ENCODE data around the gene DCAF11. TPM values are rescaled to one million over a fixed set of nuclear protein-coding genes. Genes with fewer than 3 reads are reported as not detected.

Gene DCAF11
- total and polyA plus RNA-seq, 2 of the 13 experiments (the other 11 are each of a cell fraction or from before 2014, with no cell fraction given), result 150 to 257 TPM

GRCh38 chr14:24160499-24160849 is 45.9 kb downstream of the DCAF11 start:
- H3K4me2 ChIP-seq (ENCODE audit: low read depth, low read length), result peak overlapping the region; percentile 98; the same call in 1 of the 2 replicates
- FAIRE-seq, result no peak
- H3K9me3 ChIP-seq (ENCODE audit: low read length), result no peaks in the 10 kb centered on the region
- H3K27me3 ChIP-seq (ENCODE audit: control insufficient read depth in 1 of 2, insufficient read depth in 2 of 2, low read length in 2 of 2), result no peaks in the 10 kb centered on the region; a peak in 1 of 5 replicates
- H3K4me1 ChIP-seq (ENCODE audit: insufficient read depth, low read length), result peaks cover 28% of the 10 kb centered on the region
- BruUV-seq (replicated peaks), result no TSS peak
- intact Hi-C loops (cut with micrococcal nuclease; ENCODE audit: unreplicated experiment), result no loop called here
- POLR2A ChIA-PET, result interaction anchor here (1.0 to 11.8 kb wide), 35 partner anchors 9 to 1183 kb away, joined by 3 to 233 read pairs (median 11); partner anchors contain the start of genes ACIN1, C14orf119, CHMP4A and CIDEB
- in situ Hi-C loops (cut with HindIII; ENCODE audit: extremely low pct_ligation_motif_present, low pct_unique_long_range_greater_than_20kb), result loop anchor here (5.0 kb wide), 1 partner anchor 103 kb away; no protein-coding TSS in a partner anchor
- H3K27ac ChIP-seq (ENCODE audit: extremely low read length, insufficient read depth, low read length), result peak overlapping the region; percentile 24
- peaks cover 61 to 68% of the 10 kb centered on the region in 2 experiments for H3K36me3 ChIP-seq (replicated peaks in 1 of 2; ENCODE audit: control insufficient read depth in 1 of 2, insufficient read depth in 2 of 2, low read length in 2 of 2)
- H3K9ac ChIP-seq (ENCODE audit: insufficient read depth, low read depth, low read length), result no peak overlapping the region
- no peak for DNase-seq (ENCODE audit: low spot score)
- no peaks in the 10 kb centered on the region for H4K20me1 ChIP-seq (ENCODE audit: insufficient read depth, low read length)
- WGBS (ENCODE audit: low lambda C conversion rate), result 96% methylated on average over 4 of the region's 4 CpGs
- H3K4me3 ChIP-seq (replicated peaks in 1 of 3; ENCODE audit: insufficient read depth in 1 of 3, low read depth in 2 of 3, low read length in 3 of 3), result no peak overlapping the region
- CTCF ChIA-PET (ENCODE audit: low intra/inter-chr PET ratio, low total read pairs), result interaction anchor here (1.2 to 2.4 kb wide), 8 partner anchors 21 to 147 kb away, joined by 4 to 12 read pairs (median 8); partner anchors contain the start of gene PSME1
- peaks cover 5% of the 10 kb centered on the region for H3K79me2 ChIP-seq (ENCODE audit: insufficient read depth, low read length)
- no peak overlapping the region for H2AFZ ChIP-seq (ENCODE audit: low read length)
- ATAC-seq, result no peak
- TF ChIP-seq SIX4 (CRISPR knock-in tag; IDR thresholded peaks at IDR 0.05) (no peak), ZNF709 (CRISPR knock-in tag; IDR thresholded peaks at IDR 0.05) (0 out of 2 replicates have a peak, but pooled peaks have one; percentile 31), CHCHD3 (CRISPR knock-in tag; IDR thresholded peaks at IDR 0.05) (peak; percentile 92; the same call in 1 of the 2 replicates), EEA1 (CRISPR knock-in tag; IDR thresholded peaks at IDR 0.05; ENCODE audit: borderline replicate concordance) (peak; percentile 19; the same call in 1 of the 2 replicates), ZBTB49 (CRISPR knock-in tag; IDR thresholded peaks at IDR 0.05; ENCODE audit: borderline replicate concordance) (0 out of 2 replicates have a peak, but pooled peaks have one; percentile 43), ZNF724P (CRISPR knock-in tag; IDR thresholded peaks at IDR 0.05; ENCODE audit: borderline replicate concordance) (0 out of 2 replicates have a peak, but pooled peaks have one; percentile 45), CSRNP1 (CRISPR knock-in tag; IDR thresholded peaks at IDR 0.05) (no peak), FLYWCH1 (CRISPR knock-in tag; IDR thresholded peaks at IDR 0.05) (no peak), BORCS8-MEF2B (CRISPR knock-in tag; IDR thresholded peaks at IDR 0.05) (no peak), CEBPZ (IDR thresholded peaks at IDR 0.05; ENCODE audit: low read length) (no peak), SAFB2 (CRISPR knock-in tag; IDR thresholded peaks at IDR 0.05; ENCODE audit: borderline replicate concordance, low read depth) (0 out of 2 replicates have a peak, but pooled peaks have one; percentile 6), ZNF572 (CRISPR knock-in tag; IDR thresholded peaks at IDR 0.05) (peak; percentile 62; the same call in 1 of the 2 replicates), DNMT1 (CRISPR knock-in tag; IDR thresholded peaks at IDR 0.05) (peak; percentile 34; the same call in 1 of the 2 replicates), EED (CRISPR knock-in tag; IDR thresholded peaks at IDR 0.05) (0 out of 2 replicates have a peak, but pooled peaks have one; percentile 20), HNRNPK (IDR thresholded peaks at IDR 0.05; ENCODE audit: low read depth, low read length, poor library complexity, severe bottlenecking) (no peak)
